C4-2B (cell line): Measurements from ENCODE around the gene WDR49.

Source experiments
- ZFX ChIP-seq: fragments of 450-650 bp; IDR thresholded peaks from 2 replicates; pipeline ENCODE4 v1.6.1; 2017
- TF ChIP-seq, protein P1 (sequence below): fragments of 450-650 bp; conservative IDR thresholded peaks from 2 replicates; pipeline ENCODE4 v1.5.1; 2017; ENCODE audit warnings: mild to moderate bottlenecking

DNA sequence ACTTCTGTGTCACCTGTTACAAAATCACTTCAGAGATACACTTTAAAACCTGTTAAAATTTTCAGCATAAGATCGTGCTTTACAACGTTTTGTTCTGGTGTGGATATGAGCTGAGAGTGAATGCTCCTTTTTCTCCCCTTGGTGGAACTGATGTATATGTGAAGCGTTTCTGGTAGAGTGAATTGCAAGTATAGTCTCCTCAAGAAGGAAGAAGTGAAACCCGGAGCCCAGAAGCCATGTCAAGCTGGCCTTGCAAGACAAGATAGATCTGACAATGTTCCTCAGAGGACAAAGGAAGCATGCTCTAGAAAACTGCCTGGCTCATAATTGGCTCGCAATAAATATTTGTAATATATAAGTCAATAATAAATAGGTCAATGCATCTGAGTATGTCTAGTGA, 203.5 kb downstream of the WDR49 start:
- TF ChIP-seq, protein P1, sequence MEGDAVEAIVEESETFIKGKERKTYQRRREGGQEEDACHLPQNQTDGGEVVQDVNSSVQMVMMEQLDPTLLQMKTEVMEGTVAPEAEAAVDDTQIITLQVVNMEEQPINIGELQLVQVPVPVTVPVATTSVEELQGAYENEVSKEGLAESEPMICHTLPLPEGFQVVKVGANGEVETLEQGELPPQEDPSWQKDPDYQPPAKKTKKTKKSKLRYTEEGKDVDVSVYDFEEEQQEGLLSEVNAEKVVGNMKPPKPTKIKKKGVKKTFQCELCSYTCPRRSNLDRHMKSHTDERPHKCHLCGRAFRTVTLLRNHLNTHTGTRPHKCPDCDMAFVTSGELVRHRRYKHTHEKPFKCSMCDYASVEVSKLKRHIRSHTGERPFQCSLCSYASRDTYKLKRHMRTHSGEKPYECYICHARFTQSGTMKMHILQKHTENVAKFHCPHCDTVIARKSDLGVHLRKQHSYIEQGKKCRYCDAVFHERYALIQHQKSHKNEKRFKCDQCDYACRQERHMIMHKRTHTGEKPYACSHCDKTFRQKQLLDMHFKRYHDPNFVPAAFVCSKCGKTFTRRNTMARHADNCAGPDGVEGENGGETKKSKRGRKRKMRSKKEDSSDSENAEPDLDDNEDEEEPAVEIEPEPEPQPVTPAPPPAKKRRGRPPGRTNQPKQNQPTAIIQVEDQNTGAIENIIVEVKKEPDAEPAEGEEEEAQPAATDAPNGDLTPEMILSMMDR, result no peak
- TF ChIP-seq ZFX, result no peak
